ENCODE data around the gene VSTM2B.

DNA sequence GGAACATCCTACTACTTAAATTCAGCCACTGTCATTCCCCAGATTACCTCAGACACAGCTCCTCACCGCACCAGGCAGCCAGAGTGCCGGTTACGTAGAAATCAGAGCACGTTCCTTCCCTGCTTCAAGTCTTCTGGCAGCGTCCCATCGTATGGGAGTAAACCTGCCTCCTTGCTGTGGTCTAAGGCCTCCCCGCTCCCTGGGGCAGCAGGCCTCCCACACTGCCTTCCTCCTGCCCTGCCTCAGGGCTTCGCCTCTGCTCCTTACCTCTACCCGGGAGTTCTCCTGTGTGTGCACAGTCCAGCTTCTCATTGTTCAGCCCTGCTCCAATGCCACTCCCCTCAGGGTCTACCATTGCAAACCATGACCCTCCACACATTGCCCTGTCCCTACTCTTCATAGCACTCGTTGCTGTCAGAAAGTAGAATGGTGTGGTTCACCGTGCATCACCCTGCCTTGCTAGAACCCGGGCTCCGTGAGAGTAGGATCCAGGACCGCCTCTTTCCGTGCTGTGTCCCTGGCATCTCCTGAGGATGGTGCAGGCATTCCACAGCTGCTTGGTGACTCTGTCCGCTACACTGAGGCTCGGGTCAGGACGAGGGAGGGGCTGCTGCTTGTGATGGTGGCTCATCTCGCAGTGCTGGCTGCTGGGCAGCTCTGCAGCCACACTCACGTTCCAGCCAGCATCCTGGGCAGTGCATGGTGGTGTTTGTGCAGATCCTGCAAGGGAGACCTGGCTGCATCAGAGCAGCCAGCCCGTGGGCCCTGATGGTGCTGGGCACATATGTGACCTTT is 87.2 kb downstream of the VSTM2B start:
- TF ChIP-seq, protein P1, sequence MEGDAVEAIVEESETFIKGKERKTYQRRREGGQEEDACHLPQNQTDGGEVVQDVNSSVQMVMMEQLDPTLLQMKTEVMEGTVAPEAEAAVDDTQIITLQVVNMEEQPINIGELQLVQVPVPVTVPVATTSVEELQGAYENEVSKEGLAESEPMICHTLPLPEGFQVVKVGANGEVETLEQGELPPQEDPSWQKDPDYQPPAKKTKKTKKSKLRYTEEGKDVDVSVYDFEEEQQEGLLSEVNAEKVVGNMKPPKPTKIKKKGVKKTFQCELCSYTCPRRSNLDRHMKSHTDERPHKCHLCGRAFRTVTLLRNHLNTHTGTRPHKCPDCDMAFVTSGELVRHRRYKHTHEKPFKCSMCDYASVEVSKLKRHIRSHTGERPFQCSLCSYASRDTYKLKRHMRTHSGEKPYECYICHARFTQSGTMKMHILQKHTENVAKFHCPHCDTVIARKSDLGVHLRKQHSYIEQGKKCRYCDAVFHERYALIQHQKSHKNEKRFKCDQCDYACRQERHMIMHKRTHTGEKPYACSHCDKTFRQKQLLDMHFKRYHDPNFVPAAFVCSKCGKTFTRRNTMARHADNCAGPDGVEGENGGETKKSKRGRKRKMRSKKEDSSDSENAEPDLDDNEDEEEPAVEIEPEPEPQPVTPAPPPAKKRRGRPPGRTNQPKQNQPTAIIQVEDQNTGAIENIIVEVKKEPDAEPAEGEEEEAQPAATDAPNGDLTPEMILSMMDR (IDR thresholded peaks at IDR 0.05) = no peak
- no peak for TF ChIP-seq POLR2A (IDR thresholded peaks at IDR 0.05)
